RWPE2 (cell line): Measurements from ENCODE around the gene TSGA10.
"Not testable (repeated sequence)": the region's sequence is repeated elsewhere in the genome, so short reads cannot be mapped to it uniquely, and the experiment has no call there.

Experiments used
- ATAC-seq: fragments of 200-7000 bp; cut with Tn5 transposase; 3 replicates; pipeline ENCODE4 v1.9.1; 2021; ENCODE audit warnings: low read depth
- DNase-seq: peaks from one replicate; pipeline ENCODE4 v3.0.0-alpha.2; 2020; ENCODE audit warnings: low spot score
- H3K27ac ChIP-seq: fragments of 450-650 bp; 2 replicates; pipeline ENCODE4 v1.5.1; 2017; ENCODE audit warnings: mild to moderate bottlenecking; ENCODE audit not compliant: poor library complexity, severe bottlenecking
- H3K27me3 ChIP-seq: fragments of 250-450 bp; sonication (Bioruptor Pico); 2 replicates; pipeline ENCODE4 v1.5.1; 2021; ENCODE audit warnings: mild to moderate bottlenecking, moderate library complexity; ENCODE audit not compliant: insufficient read depth, poor library complexity, severe bottlenecking
- H3K36me3 ChIP-seq: fragments of 250-450 bp; sonication (Bioruptor Pico); 2 replicates; pipeline ENCODE4 v1.5.1; 2020; ENCODE audit warnings: low read depth, mild to moderate bottlenecking, moderate library complexity
- H3K4me1 ChIP-seq: fragments of 250-450 bp; sonication (Bioruptor Pico); 2 replicates; pipeline ENCODE4 v1.5.1; 2021; ENCODE audit warnings: mild to moderate bottlenecking, moderate library complexity; ENCODE audit not compliant: insufficient read depth, poor library complexity, severe bottlenecking
- H3K4me3 ChIP-seq: fragments of 250-450 bp; sonication (Bioruptor Pico); 2 replicates; pipeline ENCODE4 v1.5.1; 2021; ENCODE audit warnings: mild to moderate bottlenecking, moderate library complexity; ENCODE audit not compliant: severe bottlenecking
- H3K9me3 ChIP-seq: fragments of 250-450 bp; sonication (Bioruptor Pico); 2 replicates; pipeline ENCODE4 v1.5.1; 2021; ENCODE audit warnings: mild to moderate bottlenecking, moderate library complexity; ENCODE audit not compliant: severe bottlenecking
- CTCF ChIP-seq: fragments of 450-650 bp; IDR thresholded peaks from one replicate; pipeline ENCODE4 v1.5.1; 2017; ENCODE audit warnings: mild to moderate bottlenecking, moderate library complexity; ENCODE audit not compliant: poor library complexity, severe bottlenecking

The TSGA10 gene

DNA sequence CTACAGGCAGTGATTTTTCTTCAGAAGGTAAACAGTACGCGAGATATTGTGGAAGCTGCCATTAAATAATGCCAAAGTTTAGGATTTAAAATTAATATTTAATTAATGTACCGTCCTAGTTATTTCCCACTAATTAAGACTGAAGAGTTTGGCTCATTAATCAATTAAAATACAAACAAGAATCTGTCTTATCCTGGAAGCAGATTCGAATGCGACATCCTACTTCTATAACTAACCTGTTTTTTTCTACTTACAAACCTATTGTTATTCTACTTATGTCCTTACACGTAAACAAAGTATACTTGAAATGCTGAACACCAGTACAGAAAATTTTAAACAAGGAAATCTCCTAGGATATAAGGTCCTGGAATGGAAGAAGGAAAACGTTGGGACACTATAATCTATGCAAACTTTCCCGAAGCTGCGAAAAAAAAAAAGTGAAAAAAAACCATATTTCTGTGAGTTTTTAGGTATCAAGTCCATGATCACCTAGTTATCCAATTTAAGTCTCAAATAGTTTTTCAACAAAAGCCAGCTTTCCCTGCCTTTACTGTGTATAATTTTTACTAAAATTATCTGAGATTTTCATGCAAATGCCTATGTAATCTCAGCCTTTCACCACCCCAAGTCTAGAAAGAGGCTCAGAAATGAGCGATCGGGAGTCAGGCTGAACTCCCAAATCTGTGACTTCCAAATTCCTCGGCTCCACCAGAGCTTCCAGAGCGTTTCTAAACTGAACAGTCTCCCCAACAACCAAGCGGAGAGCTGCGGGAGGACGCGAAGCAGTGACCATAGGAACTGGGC, 14.5 kb downstream of the TSGA10 start:
- no peaks in the 10 kb centered on the region for H3K36me3 ChIP-seq
- ATAC-seq = no peak; the same call in 2 of the 3 replicates
- H3K27ac ChIP-seq = peak overlapping the region; percentile 52
- H3K9me3 ChIP-seq = no peaks in the 10 kb centered on the region
- H3K4me1 ChIP-seq = peaks cover 3% of the 10 kb centered on the region
- DNase-seq = no peak
- H3K4me3 ChIP-seq = peak overlapping the region; percentile 80
- no peaks in the 10 kb centered on the region for H3K27me3 ChIP-seq
- TF ChIP-seq CTCF = no peak

GRCh38 chr2:99139003-99139402, 15.7 kb downstream of the TSGA10 start:
- TF ChIP-seq CTCF = no peak
- Histone ChIP-seq H3K27ac (no peak overlapping the region), H3K36me3 (no peaks in the 10 kb centered on the region), H3K27me3 (no peaks in the 10 kb centered on the region), H3K4me3 (no peak overlapping the region), H3K9me3 (peaks cover 3% of the 10 kb centered on the region), H3K4me1 (peaks cover 3% of the 10 kb centered on the region)
- no peak for DNase-seq
- ATAC-seq = no peak

DNA sequence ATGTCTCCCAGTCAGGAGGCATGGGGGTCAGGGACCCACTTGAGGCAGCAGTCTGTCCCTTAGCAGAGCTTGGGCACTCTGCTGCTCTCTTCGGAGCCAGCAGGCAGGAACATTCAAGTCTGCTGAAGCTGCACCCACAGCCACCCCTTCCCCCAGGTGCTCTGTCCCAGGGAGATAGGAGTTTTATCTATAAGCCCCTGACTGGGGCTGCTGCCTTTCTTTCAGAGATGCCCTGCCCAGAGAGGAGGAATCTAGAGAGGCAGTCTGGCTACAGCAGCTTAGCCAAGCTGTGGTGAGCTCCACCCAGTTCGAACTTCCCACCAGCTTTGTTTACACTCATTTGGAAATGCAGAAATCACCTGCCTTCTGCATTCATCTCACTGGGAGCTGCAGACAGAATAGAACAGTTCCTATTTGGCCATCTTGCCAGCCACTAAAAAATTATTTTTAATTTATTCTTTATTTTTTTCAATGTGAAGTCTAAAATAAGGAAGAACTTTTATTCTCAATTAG, 19.6 kb downstream of the TSGA10 start:
- not testable (repeated sequence) for ATAC-seq, H3K4me1 ChIP-seq, H3K27me3 ChIP-seq, H3K27ac ChIP-seq, H3K36me3 ChIP-seq, H3K4me3 ChIP-seq, H3K9me3 ChIP-seq, DNase-seq

DNA sequence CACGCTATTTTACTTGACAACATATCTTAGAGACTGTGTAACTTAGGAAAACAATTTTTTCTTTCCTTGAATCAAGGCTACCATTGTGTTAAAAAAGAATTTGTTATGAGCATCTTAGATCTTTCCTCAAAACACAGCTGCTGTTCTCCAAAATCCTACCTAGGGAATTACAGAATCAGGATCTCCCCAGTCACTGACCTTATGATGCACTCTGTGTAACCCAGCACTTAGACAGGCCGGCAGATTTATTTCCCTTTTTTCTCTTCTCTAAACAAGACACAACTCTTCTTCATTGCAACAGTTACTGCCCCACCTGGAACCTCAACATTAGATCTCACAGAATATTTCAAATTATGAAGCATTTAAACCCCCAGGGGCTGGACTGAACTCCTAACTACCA, 26.8 kb downstream of the TSGA10 start:
- DNase-seq (no peak), ATAC-seq (no peak)
- no peak overlapping the region for H3K4me3 ChIP-seq
- no peaks in the 10 kb centered on the region for H3K27me3 ChIP-seq
- no peaks in the 10 kb centered on the region for H3K4me1 ChIP-seq
- peaks cover 3% of the 10 kb centered on the region for H3K9me3 ChIP-seq
- no peak overlapping the region for H3K27ac ChIP-seq
- peaks cover 4% of the 10 kb centered on the region; the same call in 1 of the 2 replicates for H3K36me3 ChIP-seq
- no peak for TF ChIP-seq CTCF

GRCh38 chr2:99112617-99113016, 42.1 kb downstream of the TSGA10 start:
- H3K4me1 ChIP-seq = peaks cover 2% of the 10 kb centered on the region
- no peaks in the 10 kb centered on the region for H3K9me3 ChIP-seq
- DNase-seq = no peak
- no peak overlapping the region for H3K27ac ChIP-seq
- no peak for TF ChIP-seq CTCF
- ATAC-seq = no peak
- no peaks in the 10 kb centered on the region for H3K27me3 ChIP-seq
- H3K36me3 ChIP-seq = no peaks in the 10 kb centered on the region
- no peak overlapping the region for H3K4me3 ChIP-seq
